H7 (cell line): ENCODE data around the gene NCKAP5. TPM values are rescaled to one million over a fixed set of nuclear protein-coding genes. Genes with fewer than 3 reads are reported as not detected.
"Not testable (repeated sequence)": the region's sequence is repeated elsewhere in the genome, so short reads cannot be mapped to it uniquely, and the experiment has no call there.

Source experiments
- DNase-seq: peaks from one replicate; pipeline ENCODE4 v3.0.0; 2012
- H3K27me3 ChIP-seq: 2 replicates; pipeline ENCODE4 v1.6.0; 2011; ENCODE audit warnings: mild to moderate bottlenecking, low read length; ENCODE audit not compliant: control insufficient read depth, insufficient read depth
- H3K36me3 ChIP-seq: replicated peaks from 2 replicates; pipeline ENCODE4 v1.5.1; 2011; ENCODE audit warnings: low read length; ENCODE audit not compliant: control insufficient read depth, insufficient read depth
- H3K4me3 ChIP-seq: 2 replicates; pipeline ENCODE4 v1.5.1; 2011; ENCODE audit warnings: low read depth, mild to moderate bottlenecking, control low read depth, low read length, moderate library complexity; ENCODE audit not compliant: insufficient read depth
- total RNA-seq: library from RNA; depleted of rRNA; stranded (reverse); fragments of >200 nt; shearing (Covaris generic); gene quantifications from 2 replicates; pipeline ENCODE4 v1.2.3, GENCODE V29; 2014

Gene NCKAP5
- total RNA-seq, 1 experiment from 2014 or later, result 0.55 TPM

DNA sequence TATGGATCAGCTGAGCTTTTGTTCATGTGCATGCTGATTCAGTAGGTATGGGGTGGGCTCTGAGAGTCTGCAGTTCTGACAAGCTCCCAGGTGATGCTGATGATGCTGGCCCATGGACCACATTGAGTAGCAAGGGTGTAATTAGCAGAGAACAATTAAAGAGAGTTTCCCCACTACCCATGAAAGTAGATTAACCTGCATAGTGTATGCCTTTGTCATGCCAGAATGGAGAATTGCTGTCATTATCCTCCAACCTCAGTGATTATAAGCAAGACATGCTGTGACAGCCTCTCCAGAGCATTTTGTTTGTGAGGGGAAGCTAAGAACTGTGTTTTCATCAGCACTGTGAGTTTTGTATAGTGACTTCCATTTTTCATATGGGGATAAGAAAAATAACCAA, 838.7 kb downstream of the NCKAP5 start:
- no peaks in the 10 kb centered on the region for H3K36me3 ChIP-seq
- no peaks in the 10 kb centered on the region for H3K27me3 ChIP-seq
- DNase-seq, result no peak
- H3K4me3 ChIP-seq, result no peak overlapping the region

- no peak for DNase-seq
- H3K4me3 ChIP-seq, result no peak overlapping the region
- H3K27me3 ChIP-seq, result no peaks in the 10 kb centered on the region
- no peaks in the 10 kb centered on the region for H3K36me3 ChIP-seq
Observed at GRCh38 chr2:132726155-132726554, 842.1 kb downstream of the NCKAP5 start.

GRCh38 chr2:132725748-132726147, 842.5 kb downstream of the NCKAP5 start:
- Histone ChIP-seq H3K4me3 (no peak overlapping the region), H3K27me3 (no peaks in the 10 kb centered on the region), H3K36me3 (no peaks in the 10 kb centered on the region)
- DNase-seq, result no peak

DNA sequence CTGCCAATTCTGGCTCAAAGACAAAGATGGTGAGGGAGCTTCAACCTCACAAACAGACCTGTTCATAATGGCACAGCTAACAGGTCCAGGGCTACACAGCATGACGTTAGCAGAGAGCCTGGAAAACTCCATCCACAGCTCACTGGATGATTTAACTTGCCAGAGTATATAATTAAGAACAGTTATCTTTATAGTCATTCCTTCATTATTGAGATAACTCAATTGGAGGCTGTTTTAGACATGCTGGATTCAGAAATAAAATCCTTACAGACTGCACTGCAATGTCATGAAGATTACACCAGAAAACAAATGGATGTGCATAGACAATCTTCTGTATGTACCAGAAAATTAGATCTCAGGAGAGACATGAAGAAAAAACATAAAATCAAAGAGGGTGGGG, 843.1 kb downstream of the NCKAP5 start:
- Histone ChIP-seq H3K36me3 (no peaks in the 10 kb centered on the region), H3K4me3 (no peak overlapping the region), H3K27me3 (no peaks in the 10 kb centered on the region)
- no peak for DNase-seq

- no peaks in the 10 kb centered on the region for H3K36me3 ChIP-seq
- no peaks in the 10 kb centered on the region for H3K27me3 ChIP-seq
- H3K4me3 ChIP-seq, result no peak overlapping the region
- no peak for DNase-seq
Observed at GRCh38 chr2:132721938-132722337, 846.3 kb downstream of the NCKAP5 start.

GRCh38 chr2:132720393-132720792, 847.9 kb downstream of the NCKAP5 start:
- Histone ChIP-seq H3K4me3 (no peak overlapping the region), H3K36me3 (no peaks in the 10 kb centered on the region), H3K27me3 (no peaks in the 10 kb centered on the region)
- DNase-seq, result no peak

GRCh38 chr2:132719480-132719879, 848.8 kb downstream of the NCKAP5 start:
- no peak for DNase-seq
- H3K4me3 ChIP-seq, result no peak overlapping the region
- H3K27me3 ChIP-seq, result no peaks in the 10 kb centered on the region
- H3K36me3 ChIP-seq, result no peaks in the 10 kb centered on the region

DNA sequence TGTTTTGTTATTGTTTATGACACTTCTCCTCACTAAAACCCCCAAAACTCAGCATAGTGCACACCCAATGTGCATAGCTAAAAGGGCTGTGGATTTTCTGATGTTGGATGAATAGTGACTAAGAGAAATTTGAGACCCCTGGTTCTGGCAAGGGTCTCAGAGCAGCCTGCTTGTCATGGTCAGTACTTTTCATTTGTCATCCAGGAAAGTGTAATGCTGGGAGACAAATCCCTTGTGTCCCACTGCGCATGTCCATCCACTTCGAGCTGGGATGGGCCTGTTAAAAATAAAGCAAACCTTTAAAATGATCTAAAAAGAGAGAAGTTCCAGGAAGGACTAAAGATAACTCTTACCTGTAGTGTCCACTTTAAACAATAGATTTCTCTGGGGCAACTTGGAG, 851.3 kb downstream of the NCKAP5 start:
- no peaks in the 10 kb centered on the region for H3K27me3 ChIP-seq
- no peak overlapping the region for H3K4me3 ChIP-seq
- H3K36me3 ChIP-seq, result no peaks in the 10 kb centered on the region
- DNase-seq, result no peak

GRCh38 chr2:132715386-132716351, 852.6 kb downstream of the NCKAP5 start:
- no peak for DNase-seq
- no peak overlapping the region for H3K4me3 ChIP-seq
- no peaks in the 10 kb centered on the region for H3K27me3 ChIP-seq
- no peaks in the 10 kb centered on the region for H3K36me3 ChIP-seq

- Histone ChIP-seq H3K27me3 (no peaks in the 10 kb centered on the region), H3K36me3 (no peaks in the 10 kb centered on the region), H3K4me3 (no peak overlapping the region)
- DNase-seq, result no peak
Observed at GRCh38 chr2:132703396-132703795, 864.9 kb downstream of the NCKAP5 start.

DNA sequence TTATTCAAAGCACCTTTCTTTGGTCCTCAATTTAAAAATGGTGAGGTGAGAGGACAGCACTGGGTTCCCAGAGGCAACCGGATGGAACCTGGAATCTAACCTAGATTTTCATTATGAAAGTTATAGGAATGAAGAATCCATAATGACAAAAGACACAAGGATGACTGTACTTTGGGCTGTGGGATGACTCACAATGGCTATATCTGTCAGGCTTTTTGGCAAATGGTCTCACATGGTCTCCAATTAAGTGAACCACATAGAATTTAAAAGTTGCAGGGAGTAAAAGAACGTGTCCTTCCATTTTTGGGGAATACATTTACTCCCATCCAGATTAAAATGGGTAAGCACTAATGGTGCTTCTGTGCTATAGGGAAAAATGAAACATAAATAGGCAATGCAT, 866.5 kb downstream of the NCKAP5 start:
- no peak for DNase-seq
- no peaks in the 10 kb centered on the region for H3K36me3 ChIP-seq

GRCh38 chr2:132699802-132700201, 868.5 kb downstream of the NCKAP5 start:
- not testable (repeated sequence) for H3K36me3 ChIP-seq, H3K27me3 ChIP-seq, DNase-seq, H3K4me3 ChIP-seq

More for the DNA sequence above, 866.5 kb downstream of the NCKAP5 start:
- Histone ChIP-seq H3K4me3 (no peak overlapping the region), H3K27me3 (no peaks in the 10 kb centered on the region)

DNA sequence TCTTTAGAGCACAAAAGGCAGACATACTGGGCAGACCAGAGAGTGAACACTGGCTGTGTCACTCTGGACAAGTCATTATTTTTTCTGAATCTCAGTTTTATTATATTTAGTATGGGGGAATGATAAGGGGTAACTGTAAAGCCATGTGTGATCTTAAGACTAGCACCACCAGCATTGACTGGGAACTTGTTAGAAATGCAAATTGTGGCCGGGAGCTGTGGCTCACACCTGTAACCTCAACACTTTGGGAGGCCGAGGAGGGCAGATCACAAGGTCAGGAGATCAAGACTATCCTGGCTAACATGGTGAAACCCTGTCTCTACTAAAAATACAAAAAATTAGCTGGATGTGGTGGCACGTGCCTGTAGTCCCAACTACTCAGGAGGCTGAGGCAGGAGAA, 869.9 kb downstream of the NCKAP5 start:
- not testable (repeated sequence) for DNase-seq, H3K27me3 ChIP-seq, H3K4me3 ChIP-seq, H3K36me3 ChIP-seq

DNA sequence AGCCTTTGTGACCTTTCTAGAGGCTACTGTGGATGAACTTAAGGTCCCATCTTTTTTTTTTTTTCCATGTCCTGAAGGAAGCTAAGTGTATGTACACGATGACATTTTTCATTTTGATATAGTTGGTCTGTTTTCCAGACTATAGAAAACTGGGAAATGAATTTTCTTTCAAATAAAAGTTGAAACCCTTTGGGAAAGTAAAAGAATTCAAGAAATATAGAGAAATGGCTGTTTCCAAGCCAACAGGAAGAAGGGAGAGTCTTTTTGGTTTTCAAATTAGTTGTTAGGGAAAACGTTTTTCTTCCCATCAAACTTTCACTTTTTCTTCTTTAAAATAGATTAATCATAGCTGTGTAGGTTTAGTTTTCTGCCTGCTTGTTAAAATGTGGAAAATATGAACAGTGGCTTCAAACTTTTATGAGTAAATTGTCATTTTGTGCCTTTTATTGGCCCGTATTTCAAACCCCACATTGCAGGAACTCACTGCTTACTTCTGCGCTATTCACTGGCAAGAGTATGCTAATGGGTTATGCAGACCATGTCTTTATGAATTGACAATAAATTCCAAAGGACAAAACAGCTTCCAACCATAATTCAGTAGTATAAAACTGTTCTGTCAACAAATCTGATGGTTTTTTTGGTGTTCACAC, 870.6 kb downstream of the NCKAP5 start:
- DNase-seq, result no peak
- no peaks in the 10 kb centered on the region for H3K27me3 ChIP-seq
- H3K4me3 ChIP-seq, result no peak overlapping the region
- no peaks in the 10 kb centered on the region for H3K36me3 ChIP-seq

GRCh38 chr2:132692816-132693215, 875.4 kb downstream of the NCKAP5 start:
- Histone ChIP-seq H3K27me3 (no peaks in the 10 kb centered on the region), H3K36me3 (no peaks in the 10 kb centered on the region), H3K4me3 (no peak overlapping the region)
- DNase-seq, result no peak
